T-helper 17 cell (primary cell): ENCODE results near the gene PXMP4. TPM values are rescaled to one million over a fixed set of nuclear protein-coding genes. Genes with fewer than 3 reads are reported as not detected.

Source experiments
- ATAC-seq: fragments of 150-1000 bp; cut with Tn5 transposase; 2 replicates; pipeline ENCODE4 v1.10.0; 2021; ENCODE audit warnings: mild to moderate bottlenecking, moderate library complexity
- DNase-seq, 3 donors: peaks; one replicate each; pipeline versions ENCODE4 v3.0.0 to v3.0.0-alpha.2; 2020 to 2021
- H3K9me3 ChIP-seq: one replicate; pipeline ENCODE4 v1.7.0; 2013; ENCODE audit warnings: low read length, mild to moderate bottlenecking; ENCODE audit not compliant: control insufficient read depth, poor library complexity, severe bottlenecking
- H3K27ac Mint-ChIP-seq: one replicate; pipeline ENCODE4 v1.8.0; 2022; ENCODE audit warnings: mild to moderate bottlenecking, moderate library complexity, mixed read lengths
- H3K27me3 Mint-ChIP-seq: one replicate; pipeline ENCODE4 v1.8.0; 2022; ENCODE audit warnings: mixed read lengths
- H3K36me3 Mint-ChIP-seq: one replicate; pipeline ENCODE4 v1.8.0; 2022; ENCODE audit warnings: low read depth, mixed read lengths
- H3K4me1 Mint-ChIP-seq: one replicate; pipeline ENCODE4 v1.8.0; 2022; ENCODE audit warnings: mild to moderate bottlenecking, mixed read lengths
- H3K4me3 Mint-ChIP-seq: one replicate; pipeline ENCODE4 v1.8.0; 2022; ENCODE audit warnings: mild to moderate bottlenecking, moderate library complexity, mixed read lengths
- total RNA-seq, 4 donors: library from RNA in 2 of 4; stranded (reverse) in 2 of 4; gene quantifications; one replicate each; pipeline ENCODE4 v1.2.3 and lab custom pipeline; 2022 to 2026

Gene PXMP4
- total RNA-seq, 2 donors from 2014 or later: 3.7 to 4.0 TPM

GRCh38 chr20:33653900-33654596 is 66.1 kb downstream of the PXMP4 start:
- Mint-ChIP-seq H3K36me3 (no peaks in the 10 kb centered on the region), H3K4me1 (peaks cover 8% of the 10 kb centered on the region), H3K4me3 (no peak overlapping the region), H3K27ac (no peak overlapping the region), H3K27me3 (no peaks in the 10 kb centered on the region)
- ATAC-seq (no peak), DNase-seq (no peak)
- H3K9me3 ChIP-seq: no peaks in the 10 kb centered on the region

GRCh38 chr20:33653218-33653899 is 66.8 kb downstream of the PXMP4 start:
- Mint-ChIP-seq H3K36me3 (no peaks in the 10 kb centered on the region), H3K27ac (no peak overlapping the region), H3K4me3 (no peak overlapping the region), H3K27me3 (no peaks in the 10 kb centered on the region), H3K4me1 (peaks cover 8% of the 10 kb centered on the region)
- H3K9me3 ChIP-seq: no peaks in the 10 kb centered on the region
- ATAC-seq: peak; percentile 60
- DNase-seq: no peak

Other genes starting within 250 kb of the PXMP4 start
- 10 to 100 TPM; 26.6 to 29.5 TPM for gene CBFA2T2, start 230.2 kb downstream of the PXMP4 start, total RNA-seq
- gene C20orf144, start 58.0 kb downstream of the PXMP4 start, total RNA-seq: under 1 TPM; 0.13 to 0.45 TPM
- gene ACTL10, start 53.4 kb downstream of the PXMP4 start, total RNA-seq: 1 to 10 TPM in 1 of 2 donors, under 1 TPM in 1; 0.89 to 1.2 TPM
- 10 to 100 TPM; 10.2 to 12.2 TPM for gene NECAB3, start 45.9 kb downstream of the PXMP4 start, total RNA-seq
- gene E2F1, start 33.9 kb downstream of the PXMP4 start, total RNA-seq: 10 to 100 TPM in 1 of 2 donors, 1 to 10 TPM in 1; 2.6 to 11.5 TPM
- 1 to 10 TPM; 4.0 to 4.2 TPM for gene ZNF341, start 11.7 kb upstream of the PXMP4 start, total RNA-seq
- 10 to 100 TPM; 48.6 to 50.6 TPM for gene CHMP4B, start 91.0 kb upstream of the PXMP4 start, total RNA-seq